ENCODE measurements around the gene SUV39H1. TPM values are rescaled to one million over a fixed set of nuclear protein-coding genes. Genes with fewer than 3 reads are reported as not detected.

The SUV39H1 gene
- total RNA-seq, 4 donors from 2014 or later = 6.7 to 15.0 (median 9.2) TPM

- no peak for DNase-seq (ENCODE audit: low spot score in 2 of 2)
- intact Hi-C loops (cut with DNase I; ENCODE audit: low total_unique reads) = no loop called here
- H3K4me3 ChIP-seq (ENCODE audit: low read depth, poor library complexity, severe bottlenecking) = no peak overlapping the region
- 62 to 100% methylated on average over 2 to 3 of the region's 3 CpGs for WGBS, 2 donors
- TF ChIP-seq POLR2A (IDR thresholded peaks at IDR 0.05) (no peak), CTCF (IDR thresholded peaks at IDR 0.05) (no peak)
Observed at GRCh38 chrX:48700951-48701653, 4.6 kb downstream of the SUV39H1 start.

GRCh38 chrX:48702032-48702431 lies 5.5 kb downstream of the SUV39H1 start:
- intact Hi-C loops (cut with DNase I; ENCODE audit: low total_unique reads) = no loop called here
- H3K4me3 ChIP-seq (ENCODE audit: low read depth, poor library complexity, severe bottlenecking) = no peak overlapping the region
- DNase-seq (ENCODE audit: low spot score in 2 of 2) = no peak
- TF ChIP-seq CTCF (IDR thresholded peaks at IDR 0.05) (no peak), POLR2A (IDR thresholded peaks at IDR 0.05) (no peak)
- WGBS, 2 donors = 62% methylated on average over 2 of the region's 2 CpGs; no CpG with 5 or more reads in 1 of the 2 donors

- no peak for TF ChIP-seq CTCF (IDR thresholded peaks at IDR 0.05)
- TF ChIP-seq POLR2A (IDR thresholded peaks at IDR 0.05) = no peak
- intact Hi-C loops (cut with DNase I; ENCODE audit: low total_unique reads) = no loop called here
- WGBS, 2 donors = 65 to 69% methylated on average over 4 of the region's 4 CpGs
- H3K4me3 ChIP-seq (ENCODE audit: low read depth, poor library complexity, severe bottlenecking) = no peak overlapping the region
- DNase-seq (ENCODE audit: low spot score in 2 of 2) = no peak
Observed at GRCh38 chrX:48702716-48703115, 6.2 kb downstream of the SUV39H1 start.

- TF ChIP-seq POLR2A (IDR thresholded peaks at IDR 0.05) = no peak
- no peak for TF ChIP-seq CTCF (IDR thresholded peaks at IDR 0.05)
- no peak for DNase-seq (ENCODE audit: low spot score in 2 of 2)
- H3K4me3 ChIP-seq (ENCODE audit: low read depth, poor library complexity, severe bottlenecking) = no peak overlapping the region
- 60 to 75% methylated on average over 7 of the region's 7 CpGs for WGBS, 2 donors
- intact Hi-C loops (cut with DNase I; ENCODE audit: low total_unique reads) = no loop called here
Observed at GRCh38 chrX:48703228-48703627, 6.7 kb downstream of the SUV39H1 start.

GRCh38 chrX:48703642-48704481 lies 7.3 kb downstream of the SUV39H1 start:
- no peak for DNase-seq (ENCODE audit: low spot score in 2 of 2)
- TF ChIP-seq CTCF (IDR thresholded peaks at IDR 0.05) = no peak
- no peak for TF ChIP-seq POLR2A (IDR thresholded peaks at IDR 0.05)
- 44 to 45% methylated on average over 4 of the region's 4 CpGs for WGBS, 2 donors
- no peak overlapping the region for H3K4me3 ChIP-seq (ENCODE audit: low read depth, poor library complexity, severe bottlenecking)
- intact Hi-C loops (cut with DNase I; ENCODE audit: low total_unique reads) = no loop called here
